GM12891 (cell line): Measurements from ENCODE around the gene HDDC2.

Experiments
- POLR2A ChIP-seq: IDR thresholded peaks from 2 replicates; pipeline ENCODE4 v1.6.1; 2011; ENCODE audit warnings: low read depth, low read length, control low read depth
- POLR2AphosphoS5 ChIP-seq: IDR thresholded peaks from 2 replicates; pipeline ENCODE4 v1.6.1; 2011; ENCODE audit warnings: low read depth, low read length, control low read depth

DNA sequence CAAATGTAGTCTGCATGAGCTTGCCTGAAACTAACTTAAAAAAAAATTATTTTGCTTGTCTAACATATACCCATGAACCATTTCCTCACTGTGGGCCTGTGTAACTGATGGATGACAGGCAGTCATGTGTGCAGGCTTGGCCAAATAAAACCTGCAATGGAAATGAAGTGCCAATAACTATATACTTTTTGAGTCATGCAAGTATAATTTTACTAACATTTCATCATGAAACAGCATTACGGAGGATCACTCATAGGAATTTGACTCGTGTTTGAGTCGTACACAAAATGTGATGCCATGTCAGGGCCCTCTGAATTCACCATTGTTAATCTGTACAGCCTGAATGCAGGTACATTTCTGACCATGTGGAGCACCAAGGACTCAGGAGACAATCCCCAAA is 46.6 kb downstream of the HDDC2 start:
- TF ChIP-seq POLR2A, result no peak
- TF ChIP-seq POLR2AphosphoS5, result no peak
